Subcutaneous abdominal adipose tissue (tissue), 5 donors: ENCODE measurements around the gene C15orf39.

Experiments
- H3K27ac ChIP-seq: one replicate; pipeline ENCODE4 v1.7.0; 2013; ENCODE audit warnings: low read depth, mild to moderate bottlenecking, inconsistent platforms, low read length, moderate library complexity
- H3K27me3 ChIP-seq, 5 donors: one replicate each; pipeline ENCODE4 v1.7.0; 2013; ENCODE audit warnings: low read length in 5 of 5, inconsistent platforms in 1 of 5; ENCODE audit not compliant: control insufficient read depth in 5 of 5, insufficient read depth in 4 of 5
- H3K36me3 ChIP-seq, 5 donors: one replicate each; pipeline ENCODE4 v1.7.0; 2013; ENCODE audit warnings: low read length in 5 of 5; ENCODE audit not compliant: control insufficient read depth in 5 of 5, insufficient read depth in 5 of 5
- H3K4me1 ChIP-seq, 5 donors: one replicate each; pipeline ENCODE4 v1.7.0; 2013; ENCODE audit warnings: low read length in 5 of 5, mild to moderate bottlenecking in 3 of 5, moderate library complexity in 1 of 5; ENCODE audit not compliant: control insufficient read depth in 5 of 5, insufficient read depth in 5 of 5
- H3K4me3 ChIP-seq, 5 donors: one replicate each; pipeline ENCODE4 v1.7.0; 2013; ENCODE audit warnings: low read length in 5 of 5, low read depth in 1 of 5
- H3K9ac ChIP-seq, 5 donors: one replicate each; pipeline ENCODE4 v1.7.0; 2013; ENCODE audit warnings: low read length in 5 of 5, mild to moderate bottlenecking in 4 of 5, moderate library complexity in 3 of 5
- H3K9me3 ChIP-seq, 5 donors: one replicate each; pipeline ENCODE4 v1.7.0; 2013; ENCODE audit warnings: low read length in 5 of 5; ENCODE audit not compliant: control insufficient read depth in 5 of 5
- donor health status: healthy.
- donor health status: healthy.
- donor health status: healthy.
- donor health status: healthy.
- donor health status: healthy.

The C15orf39 gene

GRCh38 chr15:75203017-75203907, 1.6 kb downstream of the C15orf39 start:
- peaks cover 11 to 74% (median 69%) of the 10 kb centered on the region in 5 donors for H3K4me1 ChIP-seq
- peak overlapping the region; percentile 92 to 97 (median 93) for H3K9ac ChIP-seq
- peak overlapping the region; percentile 94 for H3K27ac ChIP-seq
- H3K4me3 ChIP-seq = peak overlapping the region; percentile 84 to 92 (median 88)
- H3K36me3 ChIP-seq = peaks cover 0 to 27% (median 25%) of the 10 kb centered on the region in 5 donors
- no peaks in the 10 kb centered on the region for H3K9me3 ChIP-seq
- no peaks in the 10 kb centered on the region for H3K27me3 ChIP-seq

DNA sequence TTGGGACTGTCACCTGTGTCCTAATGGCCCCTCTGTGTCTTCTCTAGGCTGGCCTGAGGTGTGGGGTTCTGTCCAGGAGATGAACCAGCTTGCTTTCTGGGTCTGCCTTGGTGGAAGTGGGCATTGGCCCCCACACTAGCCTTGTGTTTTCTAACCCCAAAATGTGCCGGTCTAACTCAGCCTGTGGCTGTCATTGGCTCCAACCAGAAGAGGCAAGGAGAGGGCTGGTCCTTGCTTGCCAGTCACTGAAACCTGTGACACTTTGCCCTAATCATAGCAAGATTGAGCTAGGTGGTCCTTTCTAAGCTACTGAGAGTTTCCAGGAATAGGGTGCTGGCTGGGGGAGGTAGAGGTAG, 2.2 kb downstream of the C15orf39 start:
- no peaks in the 10 kb centered on the region for H3K9me3 ChIP-seq
- peak overlapping the region; percentile 84 to 92 (median 88) for H3K4me3 ChIP-seq
- H3K27ac ChIP-seq = peak overlapping the region; percentile 94
- H3K27me3 ChIP-seq = no peaks in the 10 kb centered on the region
- H3K36me3 ChIP-seq = peaks cover 0 to 34% (median 31%) of the 10 kb centered on the region in 5 donors
- peak overlapping the region; percentile 92 to 97 (median 93) for H3K9ac ChIP-seq
- H3K4me1 ChIP-seq = peaks cover 11 to 80% (median 74%) of the 10 kb centered on the region in 5 donors

DNA sequence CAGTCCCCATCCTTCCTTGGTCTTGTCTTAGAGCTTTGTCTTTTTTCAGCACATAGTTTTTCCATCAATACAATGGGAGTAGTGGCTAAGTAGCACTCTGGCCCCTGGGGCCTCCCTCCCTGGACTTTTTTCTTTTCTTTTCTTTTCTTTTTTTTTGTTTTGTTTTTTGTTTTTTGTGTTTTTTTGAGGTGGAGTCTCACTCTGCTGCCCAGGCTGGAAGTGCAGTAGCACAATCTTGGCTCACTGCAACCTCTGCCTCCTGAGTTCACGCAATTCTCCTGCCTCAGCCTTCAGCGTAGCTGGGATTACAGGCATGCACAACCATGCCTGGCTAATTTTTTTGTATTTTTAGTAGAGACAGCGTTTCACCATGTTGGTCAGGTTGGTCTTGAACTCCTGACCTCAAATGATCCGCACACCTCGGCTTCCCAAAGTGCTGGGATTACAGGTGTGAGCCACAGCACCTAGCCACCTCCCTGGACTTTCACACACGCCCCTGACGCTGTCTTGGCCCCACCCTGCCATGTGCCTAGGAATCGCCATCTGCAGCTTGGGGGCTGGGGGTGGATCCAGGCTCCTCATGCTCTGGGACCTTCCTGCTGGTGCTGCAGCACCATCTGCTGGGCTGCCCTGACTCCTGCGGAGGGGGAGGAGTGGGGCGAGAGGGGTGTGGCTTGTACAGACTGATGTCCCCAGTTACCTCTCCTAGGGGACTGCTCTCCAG, 2.8 kb downstream of the C15orf39 start:
- Histone ChIP-seq H3K9ac (peak overlapping the region; percentile 92 to 97 (median 93)), H3K4me1 (peaks cover 11 to 82% (median 74%) of the 10 kb centered on the region in 5 donors)

GRCh38 chr15:75205064-75205395, 3.3 kb downstream of the C15orf39 start:
- peaks cover 11 to 83% (median 74%) of the 10 kb centered on the region in 5 donors for H3K4me1 ChIP-seq
- peak overlapping the region in 1 of 5 donors; percentile 13 for H3K4me3 ChIP-seq
- H3K27me3 ChIP-seq = no peaks in the 10 kb centered on the region
- H3K9me3 ChIP-seq = no peaks in the 10 kb centered on the region
- peaks cover 0 to 45% (median 42%) of the 10 kb centered on the region in 5 donors for H3K36me3 ChIP-seq
- H3K9ac ChIP-seq = peak overlapping the region in 1 of 5 donors; percentile 27
- peak overlapping the region; percentile 94 for H3K27ac ChIP-seq

More for the DNA sequence above, 2.8 kb downstream of the C15orf39 start:
- Histone ChIP-seq H3K27ac (peak overlapping the region; percentile 94), H3K27me3 (no peaks in the 10 kb centered on the region), H3K9me3 (no peaks in the 10 kb centered on the region), H3K36me3 (peaks cover 0 to 40% (median 37%) of the 10 kb centered on the region in 5 donors), H3K4me3 (peak overlapping the region; percentile 84 to 92 (median 88))

DNA sequence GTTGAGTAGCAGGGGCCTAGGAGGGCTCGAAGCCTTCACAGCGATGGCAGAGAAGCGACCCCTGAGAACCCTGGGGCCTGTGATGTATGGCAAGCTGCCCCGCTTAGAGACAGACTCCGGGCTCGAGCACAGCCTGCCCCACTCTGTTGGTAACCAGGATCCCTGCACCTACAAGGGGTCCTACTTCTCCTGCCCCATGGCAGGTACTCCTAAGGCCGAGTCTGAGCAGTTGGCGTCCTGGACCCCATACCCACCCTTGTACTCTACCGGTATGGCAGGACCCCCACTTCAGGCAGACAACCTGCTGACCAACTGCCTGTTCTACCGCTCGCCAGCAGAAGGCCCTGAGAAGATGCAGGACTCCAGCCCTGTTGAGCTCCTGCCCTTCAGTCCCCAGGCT, 4.3 kb downstream of the C15orf39 start:
- Histone ChIP-seq H3K27me3 (no peaks in the 10 kb centered on the region), H3K36me3 (peaks cover 0 to 55% (median 51%) of the 10 kb centered on the region in 5 donors), H3K4me1 (peaks cover 11 to 84% (median 74%) of the 10 kb centered on the region in 5 donors), H3K4me3 (no peak overlapping the region), H3K27ac (no peak overlapping the region), H3K9me3 (no peaks in the 10 kb centered on the region), H3K9ac (peak overlapping the region in 1 of 5 donors; percentile 31)

- no peaks in the 10 kb centered on the region for H3K27me3 ChIP-seq
- H3K27ac ChIP-seq = no peak overlapping the region
- H3K9ac ChIP-seq = no peak overlapping the region
- H3K9me3 ChIP-seq = no peaks in the 10 kb centered on the region
- H3K4me3 ChIP-seq = no peak overlapping the region
- H3K4me1 ChIP-seq = peaks cover 9 to 88% (median 74%) of the 10 kb centered on the region in 5 donors
- H3K36me3 ChIP-seq = peaks cover 0 to 65% (median 61%) of the 10 kb centered on the region in 5 donors
Observed at GRCh38 chr15:75206803-75207617, 5.3 kb downstream of the C15orf39 start.

- H3K27ac ChIP-seq = no peak overlapping the region
- H3K9me3 ChIP-seq = no peaks in the 10 kb centered on the region
- H3K27me3 ChIP-seq = no peaks in the 10 kb centered on the region
- H3K4me1 ChIP-seq = peaks cover 9 to 88% (median 68%) of the 10 kb centered on the region in 5 donors
- H3K4me3 ChIP-seq = no peak overlapping the region
- no peak overlapping the region for H3K9ac ChIP-seq
- H3K36me3 ChIP-seq = peaks cover 0 to 73% (median 70%) of the 10 kb centered on the region in 5 donors
Observed at GRCh38 chr15:75207618-75208500, 6.2 kb downstream of the C15orf39 start.

DNA sequence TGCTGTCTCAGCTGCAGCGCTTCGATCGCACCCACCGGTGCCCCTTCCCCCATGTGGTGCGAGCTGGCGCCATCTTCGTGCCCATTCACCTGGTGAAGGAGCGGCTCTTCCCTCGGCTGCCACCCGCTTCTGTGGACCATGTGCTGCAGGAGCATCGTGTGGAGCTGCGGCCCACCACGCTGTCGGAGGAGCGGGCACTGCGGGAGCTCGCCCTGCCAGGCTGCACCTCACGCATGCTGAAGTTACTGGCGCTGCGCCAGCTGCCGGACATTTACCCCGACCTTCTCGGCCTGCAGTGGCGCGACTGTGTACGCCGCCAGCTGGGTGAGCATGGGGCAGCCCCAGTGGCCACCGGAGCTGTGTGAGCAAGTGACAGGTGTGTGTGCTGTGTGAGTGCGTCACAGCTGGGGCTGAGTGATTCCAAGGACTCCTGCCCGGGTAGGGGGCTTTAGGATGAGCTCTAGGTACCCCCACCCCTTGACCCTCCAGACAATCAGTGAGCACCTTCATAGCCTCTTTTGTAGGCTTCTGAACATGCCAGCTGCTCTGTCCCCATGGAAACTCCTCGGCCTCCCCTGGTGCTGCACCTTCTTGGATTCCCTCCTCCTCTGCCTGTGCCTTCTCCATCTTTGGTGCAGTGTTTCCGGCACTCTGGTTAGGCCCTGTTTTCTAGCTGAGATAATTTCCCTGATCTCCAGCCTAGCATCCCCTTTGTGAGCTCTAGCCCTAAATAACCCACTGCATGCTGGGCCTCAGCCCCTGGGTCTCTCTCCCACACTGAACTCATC, 7.0 kb downstream of the C15orf39 start:
- H3K4me1 ChIP-seq = peaks cover 7 to 80% (median 59%) of the 10 kb centered on the region in 5 donors
- H3K36me3 ChIP-seq = peaks cover 0 to 82% (median 77%) of the 10 kb centered on the region in 5 donors

More for the DNA sequence above, 7.0 kb downstream of the C15orf39 start:
- Histone ChIP-seq H3K27me3 (no peaks in the 10 kb centered on the region), H3K9me3 (no peaks in the 10 kb centered on the region), H3K27ac (no peak overlapping the region), H3K9ac (no peak overlapping the region), H3K4me3 (no peak overlapping the region)
